Measurements from ENCODE around the gene ADO.
"Not testable (repeated sequence)": the region's sequence is repeated elsewhere in the genome, so short reads cannot be mapped to it uniquely, and the experiment has no call there.

Gene ADO

DNA sequence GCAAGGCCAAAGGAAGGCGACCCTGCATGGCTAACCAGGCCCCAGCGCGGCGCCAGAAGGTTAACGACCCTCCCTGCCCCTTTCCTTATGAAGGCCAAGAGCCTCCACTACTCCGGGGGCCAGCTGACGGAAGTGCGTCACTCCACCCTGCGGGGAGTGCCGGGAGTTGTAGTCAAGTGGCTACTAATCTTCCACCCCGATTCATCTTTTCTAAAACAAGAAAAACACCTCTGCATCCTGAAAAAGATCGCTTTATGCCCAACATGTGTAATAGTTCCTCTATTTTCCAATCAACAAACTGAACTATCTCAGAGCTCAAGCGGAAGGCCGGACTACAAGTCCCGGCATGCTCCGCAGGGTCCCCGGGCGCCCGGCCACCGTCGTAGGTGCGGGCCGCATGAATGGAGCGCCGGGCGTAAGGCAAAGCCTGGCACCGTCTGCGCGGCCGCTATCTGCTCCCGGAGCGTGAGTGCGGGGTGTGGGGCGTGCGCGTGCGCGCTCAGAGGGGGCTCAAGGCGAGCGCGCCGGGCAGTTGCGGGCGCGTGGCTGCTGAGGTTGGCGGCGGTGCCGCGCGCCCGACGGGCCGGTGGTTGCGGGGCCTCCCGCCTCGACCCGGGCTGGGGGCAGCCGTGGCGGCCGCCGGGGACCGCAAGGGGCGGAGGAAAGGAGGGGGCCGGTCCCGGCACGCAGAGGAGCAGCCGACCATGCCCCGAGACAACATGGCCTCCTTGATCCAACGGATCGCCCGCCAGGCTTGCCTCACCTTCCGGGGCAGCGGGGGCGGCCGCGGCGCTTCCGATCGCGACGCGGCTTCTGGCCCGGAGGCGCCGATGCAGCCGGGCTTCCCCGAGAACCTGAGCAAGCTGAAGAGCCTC, at the start of gene ADO:
Gene ADO (plus strand): TSS at position 365 of the 875 bp plus-strand sequence. CDS start 340 bp downstream, at position 705.
- DNase-seq (ENCODE audit: low read depth in 2 of 2): peak; percentile 62 to 75

DNA sequence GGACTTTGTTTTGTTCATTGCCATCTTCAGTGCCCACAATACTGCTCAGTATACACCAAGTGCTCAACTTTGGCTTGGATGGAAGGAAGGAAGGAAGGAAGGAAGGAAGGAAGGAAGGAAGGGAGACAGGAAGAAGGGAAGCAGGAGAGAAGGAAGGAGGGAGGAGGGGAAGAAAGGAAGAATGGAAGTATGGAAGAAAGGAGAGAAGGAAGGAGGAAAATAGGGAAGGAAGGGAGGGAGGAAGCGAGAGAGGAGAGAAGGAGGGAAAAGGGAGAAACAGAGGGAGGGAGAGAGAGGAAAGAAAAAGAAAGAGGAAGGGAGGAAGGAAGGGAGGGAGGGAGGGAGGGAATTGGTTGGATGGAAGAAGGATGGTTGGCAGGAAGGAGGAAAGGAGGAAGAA, 49.6 kb upstream of the ADO start:
- no peak for DNase-seq (ENCODE audit: low read depth in 2 of 2)

DNA sequence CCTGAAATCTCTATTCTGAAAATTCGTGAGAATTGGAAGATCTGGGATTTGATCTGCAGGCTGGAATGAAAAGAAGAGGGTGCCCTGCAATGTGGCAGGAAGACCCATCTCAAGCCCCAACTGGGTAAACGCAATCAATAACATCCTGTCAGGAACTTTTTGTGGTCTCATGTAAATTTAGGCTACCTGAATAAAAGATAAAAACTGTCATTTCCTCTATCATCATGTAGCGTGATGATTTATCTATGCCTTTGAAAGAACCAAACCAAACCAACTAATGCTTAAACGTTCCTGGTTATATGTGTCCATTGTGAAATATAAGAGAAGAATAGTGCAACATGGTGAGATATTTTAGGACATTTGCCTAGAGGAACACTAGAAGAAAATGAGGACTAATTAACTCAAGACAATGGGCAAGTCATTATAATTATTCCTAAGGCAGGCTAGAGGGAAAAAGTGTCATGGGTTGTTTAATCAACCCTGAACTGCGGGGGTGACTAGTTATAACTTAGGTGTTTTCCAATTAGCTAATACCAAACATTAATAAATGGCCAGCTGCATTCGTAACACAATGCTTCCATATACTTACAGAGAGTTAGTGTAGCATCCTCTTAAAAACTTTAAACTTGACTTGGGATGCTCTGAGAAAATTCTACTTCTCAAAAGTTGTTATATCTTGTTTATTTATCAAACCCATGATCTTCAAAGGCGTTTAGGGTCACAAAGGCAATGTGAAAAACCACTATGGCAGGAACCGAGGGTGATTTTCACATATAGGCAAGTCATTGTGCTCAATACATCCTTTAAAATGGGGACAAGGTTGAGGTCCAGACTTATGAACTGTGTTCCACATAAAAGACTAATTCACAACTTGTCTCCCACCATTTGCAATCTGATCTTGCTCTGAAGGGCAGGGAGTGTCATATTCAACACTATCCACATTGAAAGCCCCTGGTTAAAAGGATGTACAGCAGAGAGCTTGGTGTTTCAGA, 48.6 kb upstream of the ADO start:
- DNase-seq (ENCODE audit: low read depth in 2 of 2): no peak

DNA sequence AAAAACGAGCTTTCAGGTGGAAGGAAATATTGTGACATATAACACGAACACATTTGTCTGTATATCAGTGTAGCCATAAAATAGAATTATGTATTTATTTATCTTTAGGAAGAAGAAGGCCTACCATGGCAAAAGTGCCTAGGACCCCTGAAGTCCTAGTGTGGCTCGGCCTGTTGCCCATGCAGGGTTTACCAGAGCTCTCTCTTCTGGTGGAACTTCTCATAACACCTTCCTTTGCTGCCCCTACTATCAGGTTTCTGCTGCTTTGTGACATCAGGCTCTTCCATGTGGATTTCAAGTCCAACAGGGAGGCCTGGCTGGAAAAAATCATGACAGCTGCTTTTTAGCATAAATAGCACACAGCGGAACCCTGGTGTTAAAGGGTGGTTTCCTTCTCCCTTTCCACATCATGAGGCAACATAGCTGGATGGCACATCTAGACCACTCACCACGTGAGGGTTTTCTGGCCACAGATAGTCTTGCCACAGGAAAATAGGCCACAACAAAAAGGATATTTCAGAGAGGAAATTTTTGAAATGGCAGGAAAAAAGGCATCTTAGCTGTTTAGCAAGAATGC, 44.8 kb upstream of the ADO start:
- no peak for DNase-seq (ENCODE audit: low read depth in 2 of 2)

GRCh38 chr10:62760401-62760800, 44.1 kb upstream of the ADO start:
- DNase-seq (ENCODE audit: low read depth in 2 of 2): no peak

DNA sequence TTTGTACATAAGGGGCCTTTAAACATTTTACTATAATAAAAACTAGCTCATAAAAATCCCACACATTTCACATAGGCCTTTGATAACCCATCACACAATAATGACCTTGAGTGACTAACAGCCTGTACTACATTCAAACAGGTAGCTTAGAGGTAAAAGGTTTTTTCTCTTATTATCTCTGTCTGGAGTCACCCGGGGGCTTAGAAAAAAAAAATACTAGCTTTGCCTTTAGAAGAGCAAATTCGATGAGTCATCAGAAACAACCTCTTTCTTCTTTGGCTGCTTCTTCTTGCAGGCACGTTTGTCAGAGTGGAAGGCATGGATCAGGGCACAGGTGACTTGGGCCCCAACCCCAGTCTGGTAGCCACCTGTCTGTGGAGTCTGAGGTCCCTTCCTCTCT, 43.4 kb upstream of the ADO start:
- no peak for DNase-seq (ENCODE audit: low read depth in 2 of 2)

GRCh38 chr10:62763155-62763554, 41.4 kb upstream of the ADO start:
- DNase-seq (ENCODE audit: low read depth in 2 of 2): no peak

DNA sequence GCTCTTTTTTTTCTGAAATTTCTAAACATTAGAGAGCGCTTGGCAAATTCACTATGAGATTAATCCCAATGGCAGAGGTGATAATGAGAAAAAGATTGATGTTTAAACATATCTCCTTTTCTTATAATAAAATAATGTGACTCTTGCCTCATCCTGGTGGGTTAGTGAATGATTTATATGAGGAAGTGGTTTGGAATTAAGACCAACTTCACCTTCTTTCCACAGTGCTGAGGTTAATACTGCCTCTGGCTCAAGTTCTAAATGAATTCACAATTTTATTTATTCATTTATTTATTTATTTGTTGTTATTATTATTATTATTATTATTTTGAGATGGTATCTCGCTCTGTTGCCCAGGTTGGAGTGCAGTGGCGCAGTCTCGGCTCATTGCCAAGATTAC, 40.5 kb upstream of the ADO start:
- no peak for DNase-seq (ENCODE audit: low read depth in 2 of 2)

GRCh38 chr10:62765726-62766125, 38.8 kb upstream of the ADO start:
- no peak for DNase-seq (ENCODE audit: low read depth in 2 of 2)

- DNase-seq (ENCODE audit: low read depth in 2 of 2): no peak
These were observed 38.1 kb upstream of the ADO start for GRCh38 chr10:62766386-62766785.

DNA sequence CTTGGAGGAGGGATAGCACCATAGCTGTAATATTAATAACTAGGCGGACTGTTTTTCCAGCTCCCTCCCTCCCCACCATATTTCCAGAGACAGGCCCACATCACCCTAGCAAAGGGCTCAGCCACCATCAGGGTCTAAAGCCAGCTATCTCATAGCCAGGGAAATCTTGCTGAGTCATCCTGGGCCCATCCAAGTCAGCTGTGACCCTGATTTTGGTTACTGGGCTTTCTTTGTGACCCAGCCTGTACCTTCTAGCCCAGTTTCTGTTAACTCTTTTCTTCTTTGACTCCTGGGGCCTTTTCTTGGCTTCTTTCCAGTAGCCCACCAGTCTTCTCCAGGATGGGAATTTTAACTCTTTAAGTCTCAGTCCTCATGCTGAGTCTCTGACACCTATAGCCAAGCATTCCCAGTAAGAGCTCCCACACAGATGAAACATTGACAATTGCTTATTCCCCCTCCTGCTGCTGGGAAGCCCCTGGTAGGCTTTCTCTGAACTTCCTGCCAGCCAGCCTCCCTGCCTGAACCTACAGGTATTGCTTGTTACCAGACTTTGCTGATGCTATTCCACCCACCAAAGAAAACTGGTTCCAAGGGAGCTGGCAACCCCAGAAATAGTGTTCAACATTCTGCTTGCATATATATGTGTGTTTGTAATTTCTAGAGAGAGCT, 34.8 kb upstream of the ADO start:
- no peak for DNase-seq (ENCODE audit: low read depth in 2 of 2)

GRCh38 chr10:62772186-62772974, 32.1 kb upstream of the ADO start:
- DNase-seq (ENCODE audit: low read depth in 2 of 2): no peak

- DNase-seq (ENCODE audit: low read depth in 2 of 2): no peak
These were observed 26.4 kb upstream of the ADO start for GRCh38 chr10:62778125-62778524.

GRCh38 chr10:62779487-62780248, 24.9 kb upstream of the ADO start:
- DNase-seq (ENCODE audit: low read depth in 2 of 2): peak; percentile 71 to 81

- DNase-seq (ENCODE audit: low read depth in 2 of 2): not testable (repeated sequence)
These were observed 20.0 kb upstream of the ADO start for GRCh38 chr10:62784537-62784936.

GRCh38 chr10:62788285-62788684, 16.2 kb upstream of the ADO start:
- not testable (repeated sequence) for DNase-seq (ENCODE audit: low read depth in 2 of 2)

- DNase-seq (ENCODE audit: low read depth in 2 of 2): no peak
These were observed 15.6 kb upstream of the ADO start for GRCh38 chr10:62788861-62789467.

DNA sequence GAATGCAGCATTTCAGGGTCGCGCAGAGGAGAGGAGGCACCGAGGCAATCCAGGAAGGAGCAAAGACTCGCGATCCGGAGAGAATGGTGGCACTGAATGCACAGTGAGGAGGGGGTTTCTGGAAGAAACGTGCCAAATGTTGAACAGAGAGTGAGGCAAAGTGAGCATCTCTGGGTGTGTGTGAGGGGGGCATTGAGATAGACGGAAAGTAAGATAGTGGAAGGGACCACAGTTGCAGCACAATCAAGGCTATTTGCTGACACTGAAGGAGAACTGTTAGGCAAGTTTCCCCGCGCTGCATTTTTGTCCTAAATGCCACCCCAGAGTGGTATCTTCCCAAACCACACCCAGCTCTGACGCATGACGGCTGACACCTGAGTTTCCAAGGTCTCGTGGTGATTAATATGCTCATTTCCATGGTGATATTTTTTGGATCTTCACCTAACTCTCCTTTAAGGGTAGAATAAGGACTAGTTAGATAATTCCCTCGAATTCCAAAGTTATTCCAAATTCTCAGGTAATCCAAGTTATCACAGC, 14.4 kb upstream of the ADO start:
- no peak for DNase-seq (ENCODE audit: low read depth in 2 of 2)

- no peak for DNase-seq (ENCODE audit: low read depth in 2 of 2)
These were observed 13.9 kb upstream of the ADO start for GRCh38 chr10:62790571-62790970.

Measured in stimulated activated CD4-positive, alpha-beta T cell treated with anti-CD3 and anti-CD28 coated beads, Interleukin-1b, Interleukin-23, amount 100 ng/mL, for 4 hours (primary cell).